ENCODE results near the gene MAP1B. TPM values are rescaled to one million over a fixed set of nuclear protein-coding genes. Genes with fewer than 3 reads are reported as not detected.

The MAP1B gene
- polyA plus RNA-seq, 1 donor from 2014 or later: 234 TPM

DNA sequence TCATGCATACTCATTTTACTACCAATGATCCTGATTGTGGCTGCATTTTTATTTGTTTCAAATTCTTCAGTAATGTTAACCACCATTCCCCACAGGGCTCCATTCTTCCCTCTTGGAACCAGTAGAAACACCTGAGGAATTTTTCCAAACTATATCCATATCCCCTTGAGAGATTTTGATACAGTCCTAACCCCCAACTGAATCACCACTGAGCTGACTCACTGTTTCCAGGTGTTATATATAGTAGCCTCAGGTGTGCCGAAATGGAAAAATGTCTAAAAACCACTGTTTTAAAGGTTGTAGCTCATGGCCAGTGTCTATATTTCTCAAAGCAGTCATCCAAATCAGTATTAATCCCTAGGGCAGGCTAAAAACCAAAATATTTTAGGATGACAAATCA, 127.6 kb downstream of the MAP1B start:
- Histone ChIP-seq H3K9me2 (ENCODE audit: insufficient read depth, low read length) (no peaks in the 10 kb centered on the region), H3K4me2 (ENCODE audit: low read length) (no peak overlapping the region), H3K27ac (ENCODE audit: low read length) (no peak overlapping the region), H3K27me3 (ENCODE audit: insufficient read depth, low read depth, low read length) (no peaks in the 10 kb centered on the region), H3F3A (ENCODE audit: insufficient read depth, low read length, poor library complexity, severe bottlenecking) (no peaks in the 10 kb centered on the region), H3K9me3 (ENCODE audit: low read length) (no peaks in the 10 kb centered on the region), H3K9ac (ENCODE audit: low read length) (no peak overlapping the region), H2AFZ (ENCODE audit: low read depth, low read length) (no peak overlapping the region), H3K79me2 (replicated peaks; ENCODE audit: insufficient read depth, low read length) (no peaks in the 10 kb centered on the region), H3K36me3 (ENCODE audit: insufficient read depth, low read length) (no peaks in the 10 kb centered on the region), H4K20me1 (ENCODE audit: insufficient read depth) (no peaks in the 10 kb centered on the region), H3K4me3 (ENCODE audit: low read length) (no peak overlapping the region)
- TF ChIP-seq EP300 (conservative IDR thresholded peaks at IDR 0.05; ENCODE audit: poor library complexity, severe bottlenecking): no peak
- no peak for TF ChIP-seq SMC3 (conservative IDR thresholded peaks at IDR 0.05; ENCODE audit: poor library complexity)
- TF ChIP-seq, protein P1, sequence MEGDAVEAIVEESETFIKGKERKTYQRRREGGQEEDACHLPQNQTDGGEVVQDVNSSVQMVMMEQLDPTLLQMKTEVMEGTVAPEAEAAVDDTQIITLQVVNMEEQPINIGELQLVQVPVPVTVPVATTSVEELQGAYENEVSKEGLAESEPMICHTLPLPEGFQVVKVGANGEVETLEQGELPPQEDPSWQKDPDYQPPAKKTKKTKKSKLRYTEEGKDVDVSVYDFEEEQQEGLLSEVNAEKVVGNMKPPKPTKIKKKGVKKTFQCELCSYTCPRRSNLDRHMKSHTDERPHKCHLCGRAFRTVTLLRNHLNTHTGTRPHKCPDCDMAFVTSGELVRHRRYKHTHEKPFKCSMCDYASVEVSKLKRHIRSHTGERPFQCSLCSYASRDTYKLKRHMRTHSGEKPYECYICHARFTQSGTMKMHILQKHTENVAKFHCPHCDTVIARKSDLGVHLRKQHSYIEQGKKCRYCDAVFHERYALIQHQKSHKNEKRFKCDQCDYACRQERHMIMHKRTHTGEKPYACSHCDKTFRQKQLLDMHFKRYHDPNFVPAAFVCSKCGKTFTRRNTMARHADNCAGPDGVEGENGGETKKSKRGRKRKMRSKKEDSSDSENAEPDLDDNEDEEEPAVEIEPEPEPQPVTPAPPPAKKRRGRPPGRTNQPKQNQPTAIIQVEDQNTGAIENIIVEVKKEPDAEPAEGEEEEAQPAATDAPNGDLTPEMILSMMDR (IDR thresholded peaks at IDR 0.05; ENCODE audit: poor library complexity, severe bottlenecking): no peak
- TF ChIP-seq POLR2AphosphoS5 (IDR thresholded peaks at IDR 0.05): no peak
- TF ChIP-seq TAF1 (IDR thresholded peaks at IDR 0.05; ENCODE audit: low read depth): no peak
- no peak for TF ChIP-seq MXI1 (conservative IDR thresholded peaks at IDR 0.05; ENCODE audit: poor library complexity, severe bottlenecking)
- TF ChIP-seq RAD21 (conservative IDR thresholded peaks at IDR 0.05): no peak
- TF ChIP-seq, protein P2, sequence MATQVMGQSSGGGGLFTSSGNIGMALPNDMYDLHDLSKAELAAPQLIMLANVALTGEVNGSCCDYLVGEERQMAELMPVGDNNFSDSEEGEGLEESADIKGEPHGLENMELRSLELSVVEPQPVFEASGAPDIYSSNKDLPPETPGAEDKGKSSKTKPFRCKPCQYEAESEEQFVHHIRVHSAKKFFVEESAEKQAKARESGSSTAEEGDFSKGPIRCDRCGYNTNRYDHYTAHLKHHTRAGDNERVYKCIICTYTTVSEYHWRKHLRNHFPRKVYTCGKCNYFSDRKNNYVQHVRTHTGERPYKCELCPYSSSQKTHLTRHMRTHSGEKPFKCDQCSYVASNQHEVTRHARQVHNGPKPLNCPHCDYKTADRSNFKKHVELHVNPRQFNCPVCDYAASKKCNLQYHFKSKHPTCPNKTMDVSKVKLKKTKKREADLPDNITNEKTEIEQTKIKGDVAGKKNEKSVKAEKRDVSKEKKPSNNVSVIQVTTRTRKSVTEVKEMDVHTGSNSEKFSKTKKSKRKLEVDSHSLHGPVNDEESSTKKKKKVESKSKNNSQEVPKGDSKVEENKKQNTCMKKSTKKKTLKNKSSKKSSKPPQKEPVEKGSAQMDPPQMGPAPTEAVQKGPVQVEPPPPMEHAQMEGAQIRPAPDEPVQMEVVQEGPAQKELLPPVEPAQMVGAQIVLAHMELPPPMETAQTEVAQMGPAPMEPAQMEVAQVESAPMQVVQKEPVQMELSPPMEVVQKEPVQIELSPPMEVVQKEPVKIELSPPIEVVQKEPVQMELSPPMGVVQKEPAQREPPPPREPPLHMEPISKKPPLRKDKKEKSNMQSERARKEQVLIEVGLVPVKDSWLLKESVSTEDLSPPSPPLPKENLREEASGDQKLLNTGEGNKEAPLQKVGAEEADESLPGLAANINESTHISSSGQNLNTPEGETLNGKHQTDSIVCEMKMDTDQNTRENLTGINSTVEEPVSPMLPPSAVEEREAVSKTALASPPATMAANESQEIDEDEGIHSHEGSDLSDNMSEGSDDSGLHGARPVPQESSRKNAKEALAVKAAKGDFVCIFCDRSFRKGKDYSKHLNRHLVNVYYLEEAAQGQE (IDR thresholded peaks at IDR 0.05; ENCODE audit: borderline replicate concordance): no peak
- no peak for TF ChIP-seq EZH2 (IDR thresholded peaks at IDR 0.05; ENCODE audit: borderline replicate concordance, insufficient read depth, low read length, poor library complexity, severe bottlenecking)

DNA sequence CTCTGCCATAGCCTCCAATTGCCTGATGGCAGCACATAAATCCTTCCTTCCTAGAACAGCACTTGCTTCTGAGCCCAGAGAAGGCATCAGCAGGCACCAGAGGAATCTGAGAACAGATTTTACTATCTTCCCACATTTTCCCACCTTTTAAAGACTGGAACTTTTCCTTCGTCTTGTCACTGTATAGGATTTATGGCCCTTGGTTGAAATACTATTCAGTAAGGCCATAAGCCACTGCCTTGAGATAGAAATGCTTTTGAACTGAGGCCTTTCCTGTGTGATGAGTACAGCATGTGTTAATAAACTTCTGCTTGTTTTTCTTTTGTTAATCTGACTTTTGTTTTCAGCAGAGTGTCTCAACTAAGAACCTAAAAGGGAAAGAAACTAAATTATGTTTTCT, 128.4 kb downstream of the MAP1B start:
- no peak for TF ChIP-seq EZH2 (IDR thresholded peaks at IDR 0.05; ENCODE audit: borderline replicate concordance, insufficient read depth, low read length, poor library complexity, severe bottlenecking)
- TF ChIP-seq, protein P1 (IDR thresholded peaks at IDR 0.05; ENCODE audit: poor library complexity, severe bottlenecking): no peak
- no peak for TF ChIP-seq EP300 (conservative IDR thresholded peaks at IDR 0.05; ENCODE audit: poor library complexity, severe bottlenecking)
- TF ChIP-seq SMC3 (conservative IDR thresholded peaks at IDR 0.05; ENCODE audit: poor library complexity): no peak
- TF ChIP-seq TAF1 (IDR thresholded peaks at IDR 0.05; ENCODE audit: low read depth): no peak
- TF ChIP-seq POLR2AphosphoS5 (IDR thresholded peaks at IDR 0.05): no peak
- TF ChIP-seq, protein P2 (IDR thresholded peaks at IDR 0.05; ENCODE audit: borderline replicate concordance): no peak
- no peak for TF ChIP-seq RAD21 (conservative IDR thresholded peaks at IDR 0.05)
- TF ChIP-seq MXI1 (conservative IDR thresholded peaks at IDR 0.05; ENCODE audit: poor library complexity, severe bottlenecking): no peak
- H3K36me3 ChIP-seq (ENCODE audit: insufficient read depth, low read length): no peaks in the 10 kb centered on the region
- H4K20me1 ChIP-seq (ENCODE audit: insufficient read depth): no peaks in the 10 kb centered on the region
- no peaks in the 10 kb centered on the region for H3K9me3 ChIP-seq (ENCODE audit: low read length)
- no peak overlapping the region for H3K9ac ChIP-seq (ENCODE audit: low read length)
- H3K27ac ChIP-seq (ENCODE audit: low read length): no peak overlapping the region
- no peaks in the 10 kb centered on the region for H3K79me2 ChIP-seq (replicated peaks; ENCODE audit: insufficient read depth, low read length)
- H3K27me3 ChIP-seq (ENCODE audit: insufficient read depth, low read depth, low read length): no peaks in the 10 kb centered on the region
- no peaks in the 10 kb centered on the region for H3K9me2 ChIP-seq (ENCODE audit: insufficient read depth, low read length)
- H2AFZ ChIP-seq (ENCODE audit: low read depth, low read length): no peak overlapping the region
- no peak overlapping the region for H3K4me3 ChIP-seq (ENCODE audit: low read length)
- H3F3A ChIP-seq (ENCODE audit: insufficient read depth, low read length, poor library complexity, severe bottlenecking): no peaks in the 10 kb centered on the region
- H3K4me2 ChIP-seq (ENCODE audit: low read length): no peak overlapping the region
